Activated CD8-positive, alpha-beta memory T cell treated with anti-CD3 and anti-CD28 coated beads for 24 hours (primary cell): Measurements from ENCODE around the gene CCDC127.

Experiments used
- DNase-seq: peaks from one replicate; pipeline ENCODE4 v3.0.0-alpha.2; 2020

The CCDC127 gene

DNA sequence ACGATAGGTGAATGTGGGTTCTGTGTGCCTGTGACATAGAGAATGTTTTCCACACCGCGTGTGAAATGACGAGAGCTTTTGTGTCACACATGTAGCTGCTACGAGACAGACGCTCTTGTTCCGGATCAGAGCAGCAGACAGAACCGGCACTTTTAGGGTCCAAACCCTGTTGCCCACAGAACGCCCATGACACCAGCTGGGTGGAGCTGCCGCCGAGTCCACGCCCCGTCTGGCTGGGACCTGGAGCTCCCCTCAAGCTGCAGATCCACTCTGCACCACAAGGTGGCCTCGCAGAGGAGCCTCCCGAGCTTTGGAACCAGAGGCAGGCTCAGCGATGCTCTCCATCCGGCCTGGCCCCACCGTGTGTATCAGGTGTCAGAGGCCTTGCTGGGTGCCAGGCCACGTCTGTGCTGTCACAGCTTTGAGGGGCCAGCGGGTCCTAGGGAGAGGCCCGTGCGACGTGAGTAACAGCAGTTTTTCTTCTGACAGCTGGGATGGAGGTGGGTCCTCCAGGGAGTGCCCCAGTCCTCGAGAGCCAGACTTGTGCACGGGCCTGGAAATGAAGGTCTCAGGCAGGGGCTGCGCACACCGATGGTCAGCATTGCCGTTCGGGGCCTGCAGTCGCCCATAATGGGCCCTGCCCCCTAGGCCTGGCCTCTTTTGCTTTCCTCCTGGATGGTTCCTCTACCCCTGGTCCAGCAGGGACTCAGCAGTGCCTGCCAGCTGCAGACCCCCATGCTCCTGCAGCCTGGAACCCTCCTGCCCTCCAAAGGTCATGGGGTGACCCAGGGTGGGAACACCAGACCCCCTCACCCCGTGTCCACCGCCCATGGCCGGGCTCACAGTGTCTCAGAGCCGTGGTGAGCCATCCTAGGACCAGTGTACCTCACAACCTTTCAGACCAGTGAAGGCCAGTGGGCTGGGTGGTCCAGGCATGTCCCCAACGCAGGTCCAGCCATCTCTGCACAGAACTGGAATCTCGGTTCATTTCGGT is 29.2 kb downstream of the CCDC127 start:
- peak; percentile 94 for DNase-seq

GRCh38 chr5:187617-188451 is 30.1 kb downstream of the CCDC127 start:
- DNase-seq, result no peak

DNA sequence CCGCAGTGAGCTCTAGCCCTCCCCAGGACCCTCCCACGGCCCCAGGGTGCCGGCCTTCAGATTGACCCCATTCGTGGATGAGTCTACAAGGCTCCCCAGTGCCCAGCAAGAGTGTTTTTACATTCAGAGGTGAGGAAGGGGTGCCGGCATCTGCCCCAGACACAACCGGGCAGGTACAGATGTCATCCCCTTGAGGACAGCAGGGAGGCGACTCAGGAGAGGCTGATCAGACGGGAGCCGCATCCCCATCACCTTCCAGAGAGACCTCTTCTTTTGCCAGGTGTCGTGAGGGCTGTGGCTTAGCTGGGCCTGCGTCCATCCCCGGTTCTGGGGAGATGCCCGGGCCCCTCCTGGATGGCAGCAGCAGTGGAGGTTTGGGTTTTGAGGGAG is 30.9 kb downstream of the CCDC127 start:
- DNase-seq, result no peak

DNA sequence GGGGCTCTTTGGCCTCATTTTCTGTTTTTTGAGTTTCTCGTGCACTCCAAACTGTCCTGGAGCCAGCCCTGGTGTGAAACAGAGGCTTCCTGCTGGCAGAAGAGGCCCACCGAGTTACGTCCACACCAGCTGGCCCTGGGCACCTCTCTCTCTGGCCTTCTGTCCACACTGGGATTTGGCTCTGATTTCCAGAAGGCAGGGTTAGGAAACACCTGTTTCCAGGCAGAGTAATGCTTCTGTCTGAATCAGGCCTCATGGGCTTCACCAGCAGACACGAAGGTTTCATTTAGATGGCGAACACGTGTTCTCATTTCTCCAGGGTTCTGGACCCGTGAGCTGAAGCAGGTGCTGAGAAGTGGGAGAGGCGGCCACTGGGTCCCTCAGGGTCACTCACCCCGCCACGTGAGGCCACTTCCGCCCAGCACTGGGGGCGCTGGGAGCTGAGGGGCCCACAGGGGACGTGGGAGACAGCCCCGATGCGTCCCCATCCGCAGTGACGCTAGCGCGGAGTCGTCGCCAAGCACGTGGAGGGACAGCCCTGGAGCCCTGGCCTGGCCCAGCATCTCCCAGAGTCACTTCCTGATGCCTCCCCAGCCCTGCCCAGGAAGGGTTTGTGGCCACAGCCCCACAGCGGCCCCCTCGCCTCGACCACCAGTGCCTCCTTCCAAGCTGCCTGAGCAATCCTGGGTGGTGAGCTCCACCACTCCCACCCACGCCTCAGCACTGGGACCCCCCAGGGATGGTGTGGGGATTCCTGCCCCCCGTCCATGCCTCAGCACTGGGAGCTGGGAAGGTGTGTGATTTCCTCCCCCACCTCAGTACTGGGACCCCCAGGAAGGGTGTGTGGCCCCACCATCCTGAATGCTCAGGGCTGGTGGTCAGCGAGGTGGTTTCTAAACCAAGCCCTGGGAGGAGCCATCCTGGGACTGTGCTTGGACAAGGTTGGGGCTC is 31.6 kb downstream of the CCDC127 start:
- DNase-seq, result no peak

GRCh38 chr5:185095-186070 is 32.6 kb downstream of the CCDC127 start:
- no peak for DNase-seq

DNA sequence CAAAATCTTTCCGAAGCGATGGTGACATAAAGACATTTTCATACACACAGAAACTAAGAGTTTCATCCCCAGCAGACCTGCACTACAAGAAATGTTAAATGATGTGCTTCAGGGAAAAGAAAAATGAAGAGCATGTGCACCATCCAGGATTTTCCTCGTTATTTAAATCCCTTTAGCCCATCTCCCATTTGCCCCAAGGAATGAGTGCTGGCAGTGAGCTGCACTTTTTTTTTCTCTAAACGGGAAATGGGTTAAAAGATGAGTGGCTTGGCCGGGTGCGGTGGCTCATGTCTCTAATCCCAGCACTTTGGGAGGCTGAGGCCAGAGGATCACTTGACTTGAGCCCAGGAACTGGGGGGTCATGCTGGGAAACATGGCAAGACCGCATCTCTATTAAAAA is 33.5 kb downstream of the CCDC127 start:
- DNase-seq, result no peak

DNA sequence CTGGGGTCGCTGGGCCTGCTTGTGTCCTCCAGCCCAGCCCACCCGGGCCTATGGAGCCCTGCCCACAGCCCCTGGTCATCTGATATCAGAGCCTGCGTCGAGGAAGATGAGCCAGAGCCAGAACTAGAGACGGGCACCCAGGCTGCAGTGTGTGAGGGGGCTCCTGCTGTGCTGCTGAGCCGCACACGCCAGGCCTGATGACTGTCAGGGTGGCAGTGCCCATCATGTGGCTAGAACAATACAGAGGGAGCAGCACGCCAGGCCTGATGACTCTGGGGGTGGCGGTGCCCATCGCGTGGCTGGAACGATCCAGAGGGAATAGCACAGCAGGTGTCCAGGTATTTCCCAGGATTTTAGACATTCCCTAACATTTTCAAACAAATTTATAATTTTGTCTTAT is 35.8 kb downstream of the CCDC127 start:
- no peak for DNase-seq

DNA sequence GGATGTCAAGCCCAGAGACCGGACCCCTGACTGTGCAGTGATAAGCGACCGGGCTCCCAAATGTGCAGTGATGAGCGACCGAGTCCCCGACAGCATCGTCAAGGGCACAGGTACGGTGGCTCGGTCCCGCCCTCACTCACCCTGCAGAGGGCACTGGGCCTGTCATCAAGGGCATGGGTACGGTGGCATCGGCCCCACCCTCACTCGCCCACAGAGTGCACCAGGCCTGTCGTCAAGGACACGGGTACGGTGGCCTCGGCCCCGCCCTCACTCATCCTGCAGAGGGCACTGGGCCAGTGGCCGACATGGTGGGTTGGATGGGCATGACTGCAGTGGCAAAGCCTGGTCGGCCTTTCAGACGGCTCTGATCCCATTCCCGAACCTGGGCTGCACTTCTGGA is 36.4 kb downstream of the CCDC127 start:
- DNase-seq, result no peak

DNA sequence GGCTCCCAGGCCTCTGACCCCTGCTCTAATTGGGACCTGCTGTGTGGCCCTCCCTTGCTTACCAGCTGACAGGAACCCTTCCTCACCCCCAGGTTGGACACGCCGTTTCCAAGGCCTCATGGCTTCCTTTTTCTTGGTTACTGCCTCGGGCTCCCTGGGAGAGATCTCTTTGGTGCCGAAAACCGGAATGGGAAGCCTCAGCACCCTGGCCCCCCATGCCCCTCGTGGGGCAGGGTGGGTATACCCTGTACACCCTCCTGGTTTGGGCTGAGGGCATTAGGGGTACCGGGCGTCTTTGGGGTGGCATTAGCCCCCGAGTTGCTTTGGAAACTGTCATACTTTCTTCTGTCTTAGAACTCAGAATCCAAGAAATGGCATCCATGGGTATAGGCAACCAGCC is 36.8 kb downstream of the CCDC127 start:
- no peak for DNase-seq

- DNase-seq, result no peak
Measured at GRCh38 chr5:180286-180918, 37.6 kb downstream of the CCDC127 start.

- no peak for DNase-seq
Measured at GRCh38 chr5:179401-179800, 38.6 kb downstream of the CCDC127 start.

GRCh38 chr5:178110-178509 is 39.8 kb downstream of the CCDC127 start:
- DNase-seq, result no peak

DNA sequence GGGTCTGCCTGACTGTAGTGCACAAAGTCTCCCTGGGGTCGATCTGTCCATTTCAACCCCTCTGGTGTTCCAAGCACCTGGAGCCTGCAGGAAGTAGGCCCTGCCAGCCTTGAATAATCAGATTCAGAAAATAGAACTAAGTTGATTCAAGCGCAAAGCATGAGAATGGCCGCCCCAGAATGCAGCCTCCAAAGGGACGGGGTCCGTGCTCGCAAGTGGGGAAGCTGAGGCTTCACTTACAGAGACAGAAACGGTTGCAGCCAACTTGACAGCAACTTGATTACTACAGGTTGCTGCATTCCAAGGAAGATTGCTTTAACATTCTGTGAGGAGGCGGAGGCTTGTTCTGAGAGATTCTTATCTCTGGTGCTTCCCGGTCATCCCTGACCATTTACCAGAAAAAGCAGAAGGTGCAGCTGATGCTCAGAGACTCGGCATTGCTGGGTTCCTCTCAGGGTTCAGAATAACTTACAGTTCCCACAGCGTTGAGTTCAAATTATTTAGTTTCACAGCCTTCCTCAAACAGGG is 41.6 kb downstream of the CCDC127 start:
- DNase-seq, result no peak

DNA sequence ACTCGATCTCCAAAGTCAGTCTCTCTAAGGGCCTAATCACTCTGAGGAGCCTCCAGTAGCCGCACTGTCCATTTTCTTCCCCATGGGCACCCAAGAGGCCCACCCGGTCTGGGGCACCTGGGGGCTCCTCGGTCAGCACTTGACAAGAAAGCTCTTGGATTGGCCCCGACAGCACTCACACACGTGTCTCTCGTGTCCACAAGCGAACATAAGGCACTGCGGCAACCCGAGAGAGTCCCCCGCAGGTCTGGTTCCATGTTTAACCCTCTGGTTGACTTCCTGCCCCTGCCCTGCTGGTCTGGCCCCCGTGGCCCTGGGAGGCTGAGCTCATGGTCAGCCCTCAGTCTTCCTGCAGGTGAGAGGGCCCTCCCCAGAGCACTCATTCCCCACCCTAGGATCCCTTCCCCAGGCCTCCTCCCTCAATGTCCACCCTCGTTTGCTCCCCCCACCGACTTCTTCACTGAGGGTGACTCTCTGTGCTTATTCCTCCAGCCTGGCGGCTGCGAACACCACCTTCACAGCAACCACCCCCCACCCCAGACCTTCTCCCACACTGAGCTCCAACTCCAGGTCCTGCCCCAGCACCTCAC is 43.0 kb downstream of the CCDC127 start:
- no peak for DNase-seq

GRCh38 chr5:174291-174600 is 43.7 kb downstream of the CCDC127 start:
- DNase-seq, result no peak

- DNase-seq, result no peak
Measured at GRCh38 chr5:173392-174290, 44.3 kb downstream of the CCDC127 start.

- no peak for DNase-seq
Measured at GRCh38 chr5:172841-173251, 45.1 kb downstream of the CCDC127 start.

GRCh38 chr5:172421-172820 is 45.5 kb downstream of the CCDC127 start:
- no peak for DNase-seq

GRCh38 chr5:171801-172331 is 46.1 kb downstream of the CCDC127 start:
- DNase-seq, result no peak
